Ovary (tissue), 10 donors: Measurements from ENCODE around the gene CFAP73. TPM values are rescaled to one million over a fixed set of nuclear protein-coding genes. Genes with fewer than 3 reads are reported as not detected.

Experiments used
- DNase-seq, 5 donors: peaks; one replicate each; pipeline ENCODE4 v3.0.0-alpha.2; 2019 to 2020
- H3K27ac ChIP-seq, 2 donors: fragments of 200-600 bp; one replicate each; pipeline versions ENCODE4 v1.5.1 to v1.8.0; 2019 to 2022
- H3K27me3 ChIP-seq: fragments of 200-600 bp; one replicate; pipeline ENCODE4 v1.8.0; 2022
- H3K36me3 ChIP-seq: fragments of 200-600 bp; sonication (generic); one replicate; pipeline ENCODE4 v1.5.1; 2019
- H3K4me1 ChIP-seq: one replicate; pipeline ENCODE4 v1.8.1; 2013; ENCODE audit warnings: mild to moderate bottlenecking, moderate library complexity; ENCODE audit not compliant: insufficient read depth
- H3K4me3 ChIP-seq: fragments of 200-600 bp; sonication (generic); one replicate; pipeline ENCODE4 v1.5.1; 2017
- H3K9me3 ChIP-seq, 2 donors: fragments of 200-600 bp in 1 of 2; sonication (generic) in 1 of 2; one replicate each; pipeline versions ENCODE4 v1.5.1 to v1.8.1; 2013 to 2019; ENCODE audit warnings: mild to moderate bottlenecking in 1 of 2, moderate library complexity in 1 of 2
- CTCF ChIP-seq, 3 donors: fragments of 450-650 bp in 2 of 3; fragments of 200-600 bp in 1 of 3; IDR thresholded peaks; one replicate each; pipeline versions ENCODE4 v1.5.1 to v1.8.0; 2016 to 2022; ENCODE audit warnings: antibody characterized with exemption in 3 of 3, mild to moderate bottlenecking in 1 of 3
- EP300 ChIP-seq: sonication (generic); formaldehyde crosslinking; IDR thresholded peaks from one replicate; pipeline ENCODE4 v1.6.1; 2017; ENCODE audit warnings: antibody characterized with exemption
- POLR2A ChIP-seq: fragments of 450-650 bp; IDR thresholded peaks from one replicate; pipeline ENCODE4 v1.6.1; 2017; ENCODE audit warnings: antibody characterized with exemption, mild to moderate bottlenecking, moderate library complexity
- WGBS, 3 donors: extraction: QIAGEN DNeasy Blood & Tissue Kit in 1 of 3; methylation state at CpG; one replicate each; pipeline versions ENCODE4 v1.1.5 to v1.1.7; 2013 to 2017; 5-methylcytosine and 5-hydroxymethylcytosine counted together
- intact Hi-C, 4 donors: fragments of 100-400 bp; cut with DNase I; formaldehyde crosslinking; loops; one replicate each; pipeline versions ENCODE4 v1.11.0 to v1.15.1; 2022 to 2023
- long read RNA-seq, 3 donors: library from polyadenylated mRNA in 2 of 3; unstranded in 2 of 3; transcript quantifications; one replicate each; pipeline ENCODE4 v2.0.0 and lab custom pipeline, GENCODE V29; 2021 to 2026
- polyA plus RNA-seq, 2 donors: library from polyadenylated mRNA; stranded (reverse); fragments of 200-250 nt in 1 of 2; fragments of 350-450 nt in 1 of 2; fragmentation: Illumina TruSeq in 1 of 2; extraction: RNeasy Lipid Tissue Mini Kit (QIAGEN cat#74804) in 1 of 2; gene quantifications; one replicate each; pipeline ENCODE4 v1.2.3, GENCODE V29; 2013 to 2014
- total RNA-seq, 7 donors: library from RNA; depleted of rRNA in 2 of 7; stranded (reverse); fragments of >200 nt in 2 of 7; fragmentation: NEBNext Ultra II Directional in 3 of 7; extraction: Animal tissue kit (Norgen Biotek cat#: 25700) in 3 of 7; gene quantifications; one replicate each; pipeline versions ENCODE4 v1.1.0 to v1.2.4, GENCODE V29; 2016 to 2023
- donor health status: DM: no; HTN: no; CAD: no; lungs with moderate emphysema.
- donor health status: DM: no; HTN: no; CAD: no.
- donor health status: Bipolar disorder and iron deficiency.
- donor health status: DM: yes; HTN: yes; CAD: no.
- donor health status: DM: no; HTN: no; CAD: no.
- donor health status: DM: yes; HTN: yes; CAD: no.

Gene CFAP73
- total RNA-seq (10 to 100 TPM in 1 of 7 donors, 1 to 10 TPM in 3, under 1 TPM in 1, not detected in 2; 0.72 to 38.3 (median 1.6) TPM), polyA plus RNA-seq (under 1 TPM in 1 of 2 donors, not detected in 1; 0.15 TPM)
- long read RNA-seq, donor 1 = 0 reads
- long read RNA-seq, donor 2 = 0 reads
- long read RNA-seq, donor 3, partial matches to known transcripts = 1 of 6 reads
- long read RNA-seq, donor 3, other reads (novel, unspliced or antisense) = 3 of 6 reads

- WGBS, 3 donors = 17 to 22% (median 22%) methylated on average over 22 of the region's 22 CpGs
- H3K27ac ChIP-seq = no peak within 1 kb of the TSS
- intact Hi-C loops = no loop called here
Measured at GRCh38 chr12:113149361-113150150, at the start of gene CFAP73. CFAP73 (plus strand) TSS chr12:113149724; CDS start chr12:113149858, 134 bp downstream.

DNA sequence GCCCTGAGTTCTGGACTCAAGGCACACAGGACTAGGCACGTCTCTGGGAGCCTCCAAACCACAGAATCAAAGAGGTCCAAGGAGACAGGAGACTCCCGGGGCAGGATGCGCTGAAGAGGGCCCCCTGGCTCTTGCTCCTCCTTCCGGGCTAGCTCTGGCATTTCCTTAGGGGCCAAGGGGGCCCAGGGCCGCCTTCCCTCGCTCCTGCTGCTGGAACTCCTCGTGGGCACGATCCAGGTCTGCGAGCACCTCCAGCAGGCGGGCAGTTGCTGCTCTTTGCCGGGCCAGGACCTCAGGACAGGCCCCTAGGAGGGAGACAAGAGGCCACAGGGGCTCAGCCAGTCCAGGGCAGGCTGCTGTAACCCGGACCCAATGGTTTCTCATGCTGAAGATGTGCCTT is 49.8 kb upstream of the CFAP73 start:
- no peak overlapping the region for H3K4me3 ChIP-seq
- WGBS, 3 donors = 53 to 58% (median 55%) methylated on average over 10 to 12 of the region's 12 CpGs
- no peaks in the 10 kb centered on the region for H3K36me3 ChIP-seq
- peaks cover 1% of the 10 kb centered on the region for H3K4me1 ChIP-seq
- H3K27me3 ChIP-seq = no peaks in the 10 kb centered on the region
- no peak overlapping the region for H3K27ac ChIP-seq
- intact Hi-C loops = no loop called here
- no peak for TF ChIP-seq EP300
- no peak for TF ChIP-seq CTCF (IDR thresholded peaks at IDR 0.05)
- no peak for TF ChIP-seq POLR2A
- no peaks in the 10 kb centered on the region for H3K9me3 ChIP-seq
- no peak for DNase-seq

More at GRCh38 chr12:113149361-113150150, at the start of gene CFAP73:
- H3K36me3 ChIP-seq = no peaks in the 10 kb centered on the region
- TF ChIP-seq EP300 (no peak), POLR2A (no peak), CTCF (IDR thresholded peaks at IDR 0.05) (no peak)
- H3K4me3 ChIP-seq = no peak within 1 kb of the TSS
- DNase-seq = peak in 3 of 5 donors; percentile 31 to 66 (median 45)
- H3K9me3 ChIP-seq = no peaks in the 10 kb centered on the region
- peaks cover 2% of the 10 kb centered on the region for H3K4me1 ChIP-seq
- H3K27me3 ChIP-seq = no peaks in the 10 kb centered on the region

GRCh38 chr12:113101751-113102150 is 47.8 kb upstream of the CFAP73 start:
- Histone ChIP-seq H3K27me3 (no peaks in the 10 kb centered on the region), H3K4me1 (peaks cover 1% of the 10 kb centered on the region), H3K36me3 (no peaks in the 10 kb centered on the region), H3K9me3 (no peaks in the 10 kb centered on the region), H3K27ac (no peak overlapping the region), H3K4me3 (no peak overlapping the region)
- WGBS, 3 donors = 54 to 70% (median 61%) methylated on average over 8 to 10 of the region's 10 CpGs
- intact Hi-C loops = no loop called here
- no peak for DNase-seq
- TF ChIP-seq EP300 (no peak), CTCF (IDR thresholded peaks at IDR 0.05) (no peak), POLR2A (no peak)

DNA sequence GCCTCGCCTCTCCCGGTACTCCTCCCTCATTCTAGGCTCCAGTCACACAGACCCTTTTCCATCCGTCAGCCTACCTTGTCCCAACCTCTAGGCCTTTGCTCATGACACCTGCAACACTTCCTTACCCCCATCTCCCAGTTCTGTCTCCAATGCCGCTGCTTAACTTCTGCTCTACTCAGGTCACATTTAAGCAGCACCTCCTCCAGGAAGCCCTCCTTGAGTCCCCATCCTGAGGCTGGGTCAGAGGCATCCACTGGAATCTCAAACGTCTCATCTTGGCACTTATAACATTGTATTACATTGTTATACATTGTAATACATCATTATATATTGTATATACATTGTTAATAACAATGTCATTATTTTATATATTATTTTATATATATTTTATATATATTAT is 46.7 kb upstream of the CFAP73 start:
- Histone ChIP-seq H3K4me3 (no peak overlapping the region), H3K36me3 (no peaks in the 10 kb centered on the region), H3K9me3 (no peaks in the 10 kb centered on the region), H3K4me1 (peaks cover 1% of the 10 kb centered on the region), H3K27me3 (no peaks in the 10 kb centered on the region), H3K27ac (no peak overlapping the region)
- intact Hi-C loops = no loop called here
- TF ChIP-seq POLR2A = no peak
- no peak for TF ChIP-seq CTCF (IDR thresholded peaks at IDR 0.05)
- TF ChIP-seq EP300 = no peak
- no peak for DNase-seq
- 78 to 84% (median 83%) methylated on average over 5 of the region's 5 CpGs for WGBS, 3 donors
